Measurements from ENCODE around the gene EFCC1.

Gene EFCC1

DNA sequence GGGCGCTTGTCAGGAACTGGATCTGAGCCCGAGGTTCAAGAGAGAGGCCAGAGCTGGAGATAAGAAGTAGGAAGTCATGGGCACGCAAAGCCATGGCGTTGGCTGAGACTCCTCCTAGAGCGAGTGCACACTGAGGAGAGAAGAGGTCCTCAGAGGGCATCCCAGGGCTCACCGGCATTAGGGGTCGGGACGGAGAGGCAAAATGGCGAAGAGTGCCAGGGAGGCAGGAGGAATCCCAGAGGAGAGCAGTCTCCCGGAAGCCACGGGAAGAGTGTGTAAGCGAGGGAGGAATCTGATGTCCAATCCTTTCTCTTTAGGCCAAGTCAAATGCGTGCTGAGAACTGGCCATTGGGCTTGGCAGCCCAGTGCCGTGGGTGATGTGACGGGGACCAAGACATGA lies 24.0 kb downstream of the EFCC1 start:
- no peak for TF ChIP-seq CTCF (IDR thresholded peaks at IDR 0.05; ENCODE audit: low read depth, low read length, poor library complexity, severe bottlenecking)
- TF ChIP-seq EZH2phosphoT487 (IDR thresholded peaks at IDR 0.05; ENCODE audit: borderline replicate concordance, low read length), result no peak
- peaks cover 14% of the 10 kb centered on the region for H3K4me1 ChIP-seq (ENCODE audit: control insufficient read depth, low read length)
- H3K4me2 ChIP-seq (ENCODE audit: low read length), result no peak overlapping the region
- no peaks in the 10 kb centered on the region for H3K27me3 ChIP-seq (ENCODE audit: control insufficient read depth, low read length)
- no peaks in the 10 kb centered on the region for H3F3A ChIP-seq (ENCODE audit: control insufficient read depth, insufficient read depth)
- H3K79me2 ChIP-seq (ENCODE audit: control insufficient read depth, low read length), result no peaks in the 10 kb centered on the region
- H3K36me3 ChIP-seq (ENCODE audit: control insufficient read depth, low read length), result no peaks in the 10 kb centered on the region
- no peaks in the 10 kb centered on the region for H3K9me3 ChIP-seq (ENCODE audit: control insufficient read depth, insufficient read depth, low read length)
- no peaks in the 10 kb centered on the region for H3K9me2 ChIP-seq (replicated peaks; ENCODE audit: control insufficient read depth, low read length)
- H4K20me1 ChIP-seq (ENCODE audit: control insufficient read depth, insufficient read depth, low read depth, low read length), result no peaks in the 10 kb centered on the region
- no peak overlapping the region for H3K27ac ChIP-seq (ENCODE audit: low read depth, low read length)
- no peak overlapping the region for H3K4me3 ChIP-seq (ENCODE audit: low read length)

GRCh38 chr3:129025691-129026435 lies 24.8 kb downstream of the EFCC1 start:
- no peaks in the 10 kb centered on the region for H3F3A ChIP-seq (ENCODE audit: control insufficient read depth, insufficient read depth)
- no peaks in the 10 kb centered on the region for H3K36me3 ChIP-seq (ENCODE audit: control insufficient read depth, low read length)
- H3K4me2 ChIP-seq (ENCODE audit: low read length), result peak overlapping the region; percentile 67; the same call in 1 of the 2 replicates
- H3K9me2 ChIP-seq (replicated peaks; ENCODE audit: control insufficient read depth, low read length), result no peaks in the 10 kb centered on the region
- H3K9me3 ChIP-seq (ENCODE audit: control insufficient read depth, insufficient read depth, low read length), result no peaks in the 10 kb centered on the region
- H3K4me3 ChIP-seq (ENCODE audit: low read length), result peak overlapping the region; percentile 78; the same call in 1 of the 2 replicates
- H3K27me3 ChIP-seq (ENCODE audit: control insufficient read depth, low read length), result no peaks in the 10 kb centered on the region
- peaks cover 14% of the 10 kb centered on the region for H3K4me1 ChIP-seq (ENCODE audit: control insufficient read depth, low read length)
- no peaks in the 10 kb centered on the region for H3K79me2 ChIP-seq (ENCODE audit: control insufficient read depth, low read length)
- TF ChIP-seq CTCF (IDR thresholded peaks at IDR 0.05; ENCODE audit: low read depth, low read length, poor library complexity, severe bottlenecking) (no peak), EZH2phosphoT487 (IDR thresholded peaks at IDR 0.05; ENCODE audit: borderline replicate concordance, low read length) (no peak)
- no peak overlapping the region for H3K27ac ChIP-seq (ENCODE audit: low read depth, low read length)
- H4K20me1 ChIP-seq (ENCODE audit: control insufficient read depth, insufficient read depth, low read depth, low read length), result no peaks in the 10 kb centered on the region

DNA sequence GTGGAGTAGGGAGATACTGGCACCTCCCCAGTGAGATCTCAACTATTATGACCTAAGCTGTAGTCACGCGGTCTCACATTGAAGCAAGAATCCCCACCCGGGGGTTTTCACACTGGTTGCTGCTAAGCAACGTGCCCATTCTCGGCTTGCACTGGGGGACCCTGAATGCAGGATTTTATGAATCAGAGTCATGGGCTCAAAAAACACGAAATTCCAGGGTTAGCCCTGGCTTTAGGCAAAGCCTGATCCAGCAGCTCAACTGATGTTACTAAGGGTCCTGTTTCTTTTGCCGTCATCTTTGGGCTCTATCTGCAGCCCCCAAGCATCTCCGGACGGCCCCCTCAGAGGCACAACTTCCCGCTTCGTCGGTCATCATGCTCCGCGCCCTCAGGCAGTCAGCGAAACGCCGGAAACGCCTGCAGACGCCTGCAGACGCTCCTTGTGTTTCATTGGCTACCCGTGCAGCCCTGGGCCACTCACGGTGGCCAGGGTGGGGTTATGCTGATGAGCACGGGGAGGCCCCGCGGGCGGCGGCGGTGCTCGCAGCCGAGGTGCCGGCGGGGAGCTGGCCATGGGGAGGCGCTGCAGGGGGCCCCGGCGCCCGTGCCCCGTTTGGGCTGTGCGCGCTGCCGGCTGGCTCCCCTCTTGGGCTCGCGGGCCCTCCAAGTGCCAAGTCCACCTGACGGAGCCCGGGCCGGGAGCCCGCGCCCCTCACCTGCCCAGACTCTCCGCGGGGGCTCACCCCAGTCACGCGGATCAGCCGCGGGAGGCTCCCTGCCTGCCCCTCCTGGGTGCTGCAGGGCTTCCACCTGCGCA lies 25.8 kb downstream of the EFCC1 start:
- peak overlapping the region; percentile 78 for H3K4me3 ChIP-seq (ENCODE audit: low read length)
- no peaks in the 10 kb centered on the region for H4K20me1 ChIP-seq (ENCODE audit: control insufficient read depth, insufficient read depth, low read depth, low read length)
- no peaks in the 10 kb centered on the region for H3K9me2 ChIP-seq (replicated peaks; ENCODE audit: control insufficient read depth, low read length)
- H3K4me1 ChIP-seq (ENCODE audit: control insufficient read depth, low read length), result peaks cover 14% of the 10 kb centered on the region
- H3K27me3 ChIP-seq (ENCODE audit: control insufficient read depth, low read length), result no peaks in the 10 kb centered on the region
- peak overlapping the region; percentile 67 for H3K4me2 ChIP-seq (ENCODE audit: low read length)
- H3F3A ChIP-seq (ENCODE audit: control insufficient read depth, insufficient read depth), result no peaks in the 10 kb centered on the region
- 0 out of 2 replicates have a peak overlapping the region, but pooled peaks have one; percentile 1 for H3K27ac ChIP-seq (ENCODE audit: low read depth, low read length)
- TF ChIP-seq CTCF (IDR thresholded peaks at IDR 0.05; ENCODE audit: low read depth, low read length, poor library complexity, severe bottlenecking) (peak; percentile 91), EZH2phosphoT487 (IDR thresholded peaks at IDR 0.05; ENCODE audit: borderline replicate concordance, low read length) (no peak)
- H3K79me2 ChIP-seq (ENCODE audit: control insufficient read depth, low read length), result no peaks in the 10 kb centered on the region
- no peaks in the 10 kb centered on the region for H3K9me3 ChIP-seq (ENCODE audit: control insufficient read depth, insufficient read depth, low read length)
- no peaks in the 10 kb centered on the region for H3K36me3 ChIP-seq (ENCODE audit: control insufficient read depth, low read length)
